Keratinocyte (primary cell): ENCODE results near the gene NELL2. TPM values are rescaled to one million over a fixed set of nuclear protein-coding genes. Genes with fewer than 3 reads are reported as not detected.

Experiments used
- DNase-seq: peaks from one replicate; pipeline ENCODE4 v3.0.0-alpha.2; 2011; ENCODE audit warnings: low read depth, missing footprints, low spot score
- FAIRE-seq: peaks from 2 replicates; lab custom pipeline; 2011; peaks lifted over from hg19 to GRCh38; lab: Jason Lieb, UNC
- H2AFZ ChIP-seq: 2 replicates; pipeline ENCODE4 v1.6.0; 2012; ENCODE audit warnings: low read length, control low read depth, inconsistent platforms; ENCODE audit not compliant: control insufficient read depth
- H3K27ac ChIP-seq: 2 replicates; pipeline ENCODE4 v1.5.1; 2011; ENCODE audit warnings: low read length; ENCODE audit not compliant: control insufficient read depth, insufficient read depth
- H3K27me3 ChIP-seq: 3 replicates; pipeline ENCODE4 v1.6.0; 2011; ENCODE audit warnings: low read length; ENCODE audit not compliant: control insufficient read depth, insufficient read depth; ENCODE audit errors: extremely low read depth
- H3K36me3 ChIP-seq, 2 experiments: 2 replicates in 1 of 2; 3 replicates in 1 of 2; pipeline ENCODE4 v1.5.1; 2011; ENCODE audit warnings: low read length in 2 of 2, mild to moderate bottlenecking in 1 of 2; ENCODE audit not compliant: control insufficient read depth in 2 of 2, insufficient read depth in 2 of 2; ENCODE audit errors: extremely low read depth in 1 of 2
- H3K4me1 ChIP-seq: 3 replicates; pipeline ENCODE4 v1.5.1; 2011; ENCODE audit warnings: low read length; ENCODE audit not compliant: control insufficient read depth, insufficient read depth; ENCODE audit errors: extremely low read depth
- H3K4me2 ChIP-seq: 3 replicates; pipeline ENCODE4 v1.6.0; 2011; ENCODE audit warnings: low read depth, low read length; ENCODE audit not compliant: control insufficient read depth, insufficient read depth; ENCODE audit errors: extremely low read depth
- H3K4me3 ChIP-seq, 3 experiments: fragments of 200-600 bp in 1 of 3; sonication (generic) in 1 of 3; 2 replicates in 2 of 3; 3 replicates in 1 of 3; pipeline ENCODE4 v1.5.1; 2011 to 2016; ENCODE audit warnings: low read length in 3 of 3, mild to moderate bottlenecking in 3 of 3, control low read depth in 2 of 3, inconsistent platforms in 1 of 3, low read depth in 1 of 3, mixed read lengths in 1 of 3, mixed run types in 1 of 3, moderate library complexity in 1 of 3; ENCODE audit not compliant: control insufficient read depth in 2 of 3, insufficient read depth in 2 of 3; ENCODE audit errors: extremely low read depth in 1 of 3
- H3K79me2 ChIP-seq: 2 replicates; pipeline ENCODE4 v1.6.0; 2012; ENCODE audit warnings: low read length; ENCODE audit not compliant: control insufficient read depth, insufficient read depth
- H3K9ac ChIP-seq: 3 replicates; pipeline ENCODE4 v1.6.0; 2011; ENCODE audit warnings: low read length; ENCODE audit not compliant: control insufficient read depth, insufficient read depth; ENCODE audit errors: extremely low read depth
- H3K9me1 ChIP-seq: 3 replicates; pipeline ENCODE4 v1.6.0; 2011; ENCODE audit warnings: low read length; ENCODE audit not compliant: control insufficient read depth, insufficient read depth; ENCODE audit errors: extremely low read depth
- H3K9me3 ChIP-seq: 2 replicates; pipeline ENCODE4 v1.5.1; 2012; ENCODE audit warnings: low read depth, low read length; ENCODE audit not compliant: control insufficient read depth
- H4K20me1 ChIP-seq: 3 replicates; pipeline ENCODE4 v1.6.0; 2011; ENCODE audit warnings: low read length; ENCODE audit not compliant: control insufficient read depth, insufficient read depth; ENCODE audit errors: extremely low read depth
- EZH2 ChIP-seq: IDR thresholded peaks from one replicate; pipeline ENCODE4 v1.6.1; 2012; ENCODE audit warnings: inconsistent platforms, mild to moderate bottlenecking, low read length, moderate library complexity
- dilution Hi-C: fragments of 300-500 bp; cut with MboI; formaldehyde crosslinking; loops from one replicate; pipeline ENCODE4 v1.7.0; 2020; ENCODE audit warnings: low sequenced_read_pairs; ENCODE audit not compliant: extremely low pct_ligation_motif_present
- polyA plus RNA-seq, 5 experiments: library from polyadenylated mRNA; depleted of rRNA in 3 of 5; stranded (reverse) in 3 of 5; stranded (forward) in 1 of 5; unstranded in 1 of 5; fragments of >200 nt; gene quantifications; 1 replicate in 1 of 5; 2 replicates in 3 of 5; 3 replicates in 1 of 5; pipeline versions ENCODE4 v1.2.1 to v1.2.3, GENCODE V29; 2011 to 2012; ENCODE audit warnings: missing spikeins in 2 of 5, low read depth in 1 of 5, low replicate concordance in 1 of 5
- TF ChIP-seq, protein P1 (sequence below), 3 experiments: IDR thresholded peaks in 1 of 3; conservative IDR thresholded peaks in 1 of 3; optimal IDR thresholded peaks in 1 of 3; 2 replicates in 2 of 3; 3 replicates in 1 of 3; pipeline versions ENCODE3 to v1.5.1; 2011; ENCODE audit warnings: low read length in 3 of 3, mild to moderate bottlenecking in 3 of 3, moderate library complexity in 2 of 3, control low read depth in 1 of 3, inconsistent platforms in 1 of 3; ENCODE audit not compliant: insufficient read depth in 2 of 3; ENCODE audit errors: extremely low read depth in 1 of 3

Gene NELL2
- polyA plus RNA-seq, 1 donor (not counting 4 experiments of a cell fraction or from before 2014, with no cell fraction given), result 0.58 TPM

DNA sequence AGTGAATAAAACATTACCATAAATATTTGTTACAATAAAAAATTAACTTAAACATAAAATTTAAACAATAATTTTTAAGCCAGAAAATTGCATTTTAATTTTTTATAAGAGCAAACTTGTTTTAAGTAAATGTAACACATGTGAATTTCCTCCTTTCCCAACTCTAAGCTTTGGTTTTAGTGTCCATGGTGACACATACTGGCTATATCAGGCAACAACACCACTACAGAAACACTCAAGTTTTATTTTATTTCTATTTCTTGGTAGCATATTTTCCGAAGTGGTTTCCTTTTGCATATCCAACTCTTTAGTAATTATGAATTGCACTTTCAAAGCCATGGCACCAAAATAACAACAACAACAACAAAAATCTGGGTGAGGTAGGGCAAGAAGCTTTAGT lies 2.2 kb downstream of the NELL2 start:
- Histone ChIP-seq H3K9me1 (no peaks in the 10 kb centered on the region), H3K4me1 (peaks cover 14% of the 10 kb centered on the region), H3K4me3 (no peak overlapping the region), H3K27me3 (peaks cover 35% of the 10 kb centered on the region), H3K79me2 (no peaks in the 10 kb centered on the region), H3K36me3 (no peaks in the 10 kb centered on the region), H3K27ac (no peak overlapping the region), H3K9ac (no peak overlapping the region), H3K9me3 (no peaks in the 10 kb centered on the region), H3K4me2 (no peak overlapping the region), H2AFZ (no peak overlapping the region), H4K20me1 (no peaks in the 10 kb centered on the region)
- FAIRE-seq (no peak), DNase-seq (no peak)
- TF ChIP-seq EZH2, result no peak
- TF ChIP-seq, protein P1, sequence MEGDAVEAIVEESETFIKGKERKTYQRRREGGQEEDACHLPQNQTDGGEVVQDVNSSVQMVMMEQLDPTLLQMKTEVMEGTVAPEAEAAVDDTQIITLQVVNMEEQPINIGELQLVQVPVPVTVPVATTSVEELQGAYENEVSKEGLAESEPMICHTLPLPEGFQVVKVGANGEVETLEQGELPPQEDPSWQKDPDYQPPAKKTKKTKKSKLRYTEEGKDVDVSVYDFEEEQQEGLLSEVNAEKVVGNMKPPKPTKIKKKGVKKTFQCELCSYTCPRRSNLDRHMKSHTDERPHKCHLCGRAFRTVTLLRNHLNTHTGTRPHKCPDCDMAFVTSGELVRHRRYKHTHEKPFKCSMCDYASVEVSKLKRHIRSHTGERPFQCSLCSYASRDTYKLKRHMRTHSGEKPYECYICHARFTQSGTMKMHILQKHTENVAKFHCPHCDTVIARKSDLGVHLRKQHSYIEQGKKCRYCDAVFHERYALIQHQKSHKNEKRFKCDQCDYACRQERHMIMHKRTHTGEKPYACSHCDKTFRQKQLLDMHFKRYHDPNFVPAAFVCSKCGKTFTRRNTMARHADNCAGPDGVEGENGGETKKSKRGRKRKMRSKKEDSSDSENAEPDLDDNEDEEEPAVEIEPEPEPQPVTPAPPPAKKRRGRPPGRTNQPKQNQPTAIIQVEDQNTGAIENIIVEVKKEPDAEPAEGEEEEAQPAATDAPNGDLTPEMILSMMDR (optimal IDR thresholded peaks at IDR 0.05 in 1 of 3, IDR thresholded peaks at IDR 0.05 in 1 of 3, conservative IDR thresholded peaks at IDR 0.05 in 1 of 3; ENCODE audit: extremely low read depth in 1 of 3, insufficient read depth in 2 of 3, low read length in 3 of 3), result no peak
- dilution Hi-C loops, result no loop called here

DNA sequence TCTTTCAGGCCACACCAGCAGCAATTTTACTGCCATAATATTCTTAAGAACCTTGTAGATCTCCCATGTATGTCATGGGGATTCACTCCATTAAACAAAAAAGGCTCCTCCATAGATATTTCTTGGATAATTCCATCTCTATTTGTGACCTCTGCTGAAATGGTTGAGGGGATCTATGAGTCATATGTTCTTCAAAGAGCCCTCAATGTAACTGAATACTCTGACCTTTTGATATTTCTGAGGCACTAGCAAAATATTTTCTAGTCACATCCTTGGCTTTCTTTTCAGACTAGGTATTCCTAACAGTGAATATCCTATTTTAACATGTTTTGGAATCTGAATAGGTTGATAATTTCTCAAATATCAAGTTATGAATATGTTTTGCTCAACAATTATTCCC lies 6.6 kb downstream of the NELL2 start:
- no peaks in the 10 kb centered on the region for H3K36me3 ChIP-seq
- H3K27me3 ChIP-seq, result peaks cover 10% of the 10 kb centered on the region
- H3K79me2 ChIP-seq, result no peaks in the 10 kb centered on the region
- H3K9me1 ChIP-seq, result no peaks in the 10 kb centered on the region
- no peaks in the 10 kb centered on the region for H3K9me3 ChIP-seq
- no peak overlapping the region for H3K27ac ChIP-seq
- H3K4me2 ChIP-seq, result no peak overlapping the region
- H3K9ac ChIP-seq, result no peak overlapping the region
- FAIRE-seq (no peak), DNase-seq (no peak)
- no peaks in the 10 kb centered on the region for H4K20me1 ChIP-seq
- no peak overlapping the region for H2AFZ ChIP-seq
- no peak overlapping the region for H3K4me3 ChIP-seq
- TF ChIP-seq, protein P1 (optimal IDR thresholded peaks at IDR 0.05 in 1 of 3, IDR thresholded peaks at IDR 0.05 in 1 of 3, conservative IDR thresholded peaks at IDR 0.05 in 1 of 3; ENCODE audit: extremely low read depth in 1 of 3, insufficient read depth in 2 of 3, low read length in 3 of 3), result no peak
- TF ChIP-seq EZH2, result no peak
- H3K4me1 ChIP-seq, result no peaks in the 10 kb centered on the region
- dilution Hi-C loops, result no loop called here
